HepG2 (cell line): ENCODE measurements around the gene MSANTD1. TPM values are rescaled to one million over a fixed set of nuclear protein-coding genes. Genes with fewer than 3 reads are reported as not detected.

Source experiments
- ATAC-seq: fragments of 200-7000 bp; cut with Tn5 transposase; 3 replicates; pipeline ENCODE4 v1.9.1; 2020; ENCODE audit warnings: mild to moderate bottlenecking, moderate library complexity
- BruUV-seq: library from RNA; stranded (reverse); fragments of 400-500 nt; replicated peaks from 2 replicates; lab custom pipeline; 2021; lab: Mats Ljungman, UMichigan
- CTCF ChIA-PET: fragments of 300-600 bp; formaldehyde crosslinking; extraction: SDS; loops from one replicate; lab custom pipeline; 2021; ENCODE audit warnings: low total read pairs, inconsistent platforms, low intra/inter-chr PET ratio; lab: Yijun Ruan, JAX
- POLR2A ChIA-PET: fragments of 350-600 bp; sonication (Branson Sonifier 250); formaldehyde crosslinking; loops from one replicate; lab custom pipeline; 2020; ENCODE audit warnings: antibody characterized with exemption, inconsistent platforms; lab: Yijun Ruan, JAX
- DNase-seq: peaks from one replicate; pipeline ENCODE4 v3.0.0-alpha.2; 2015; ENCODE audit warnings: low spot score
- FAIRE-seq: peaks from 3 replicates; lab custom pipeline; 2011; peaks lifted over from hg19 to GRCh38; lab: Jason Lieb, UNC
- H2AFZ ChIP-seq: one replicate; pipeline ENCODE4 v1.6.1; 2011; ENCODE audit warnings: low read length, inconsistent platforms
- H3K27ac ChIP-seq: fragments of 300-600 bp; 3 replicates; pipeline ENCODE4 v1.8.0; 2011; ENCODE audit warnings: mixed run types, mild to moderate bottlenecking, mixed read lengths, low read length, inconsistent platforms; ENCODE audit not compliant: insufficient read depth; ENCODE audit errors: extremely low read length
- H3K27me3 ChIP-seq, 2 experiments: fragments of 200-600 bp in 1 of 2; 2 replicates in 1 of 2; 3 replicates in 1 of 2; pipeline versions ENCODE4 v1.6.0 to v1.8.0; 2011; ENCODE audit warnings: low read length in 2 of 2, mild to moderate bottlenecking in 2 of 2, moderate library complexity in 2 of 2, inconsistent platforms in 1 of 2; ENCODE audit not compliant: insufficient read depth in 2 of 2, control insufficient read depth in 1 of 2
- H3K36me3 ChIP-seq, 2 experiments: fragments of 200-600 bp in 1 of 2; replicated peaks in 1 of 2; 2 replicates in 1 of 2; 3 replicates in 1 of 2; pipeline versions ENCODE4 v1.5.1 to v1.8.0; 2011; ENCODE audit warnings: low read length in 2 of 2, inconsistent platforms in 1 of 2; ENCODE audit not compliant: insufficient read depth in 2 of 2, control insufficient read depth in 1 of 2
- H3K4me1 ChIP-seq: 2 replicates; pipeline ENCODE4 v1.5.1; 2012; ENCODE audit warnings: low read length, inconsistent platforms; ENCODE audit not compliant: insufficient read depth
- H3K4me2 ChIP-seq: 2 replicates; pipeline ENCODE4 v1.6.0; 2011; ENCODE audit warnings: low read depth, low read length, inconsistent platforms
- H3K4me3 ChIP-seq, 3 experiments: fragments of 200-600 bp in 1 of 3; sonication (generic), shearing (Covaris generic) in 1 of 3; replicated peaks in 1 of 3; 2 replicates each; pipeline ENCODE4 v1.5.1; 2011 to 2016; ENCODE audit warnings: low read length in 3 of 3, inconsistent platforms in 2 of 3, low read depth in 2 of 3, mild to moderate bottlenecking in 2 of 3, control low read depth in 1 of 3, mixed read lengths in 1 of 3; ENCODE audit not compliant: insufficient read depth in 1 of 3
- H3K79me2 ChIP-seq: one replicate; pipeline ENCODE4 v1.6.1; 2011; ENCODE audit warnings: low read length, inconsistent platforms; ENCODE audit not compliant: insufficient read depth
- H3K9ac ChIP-seq: 2 replicates; pipeline ENCODE4 v1.6.0; 2011; ENCODE audit warnings: mild to moderate bottlenecking, low read depth, low read length, inconsistent platforms; ENCODE audit not compliant: insufficient read depth
- H3K9me3 ChIP-seq: 2 replicates; pipeline ENCODE4 v1.5.1; 2012; ENCODE audit warnings: mild to moderate bottlenecking, low read length
- H4K20me1 ChIP-seq: 2 replicates; pipeline ENCODE4 v1.6.0; 2011; ENCODE audit warnings: inconsistent platforms, mild to moderate bottlenecking, low read length, moderate library complexity; ENCODE audit not compliant: insufficient read depth
- ASH2L ChIP-seq: fragments of 300-600, 200-600 bp; sonication (generic); IDR thresholded peaks from 2 replicates; pipeline ENCODE4 v1.7.0; 2017; ENCODE audit warnings: low read depth, mild to moderate bottlenecking, moderate library complexity, mixed read lengths, low read length; ENCODE audit not compliant: insufficient read length
- CCDC6 ChIP-seq: sonication (generic); formaldehyde crosslinking; IDR thresholded peaks from 2 replicates; pipeline ENCODE4 v1.8.1; 2022; ENCODE audit warnings: mild to moderate bottlenecking, missing genetic modification reagents, moderate library complexity
- CREM ChIP-seq, 2 experiments: sonication (generic) in 1 of 2; formaldehyde crosslinking in 1 of 2; IDR thresholded peaks; 2 replicates each; pipeline versions ENCODE4 v1.4.0 to v1.6.1; 2016 to 2020; ENCODE audit warnings: antibody characterized with exemption in 1 of 2, mild to moderate bottlenecking in 1 of 2, missing genetic modification reagents in 1 of 2
- HINFP ChIP-seq: sonication (generic); formaldehyde crosslinking; IDR thresholded peaks from 2 replicates; pipeline ENCODE4 v1.4.0; 2020; ENCODE audit warnings: low read depth, mild to moderate bottlenecking, missing genetic modification reagents
- IKZF1 ChIP-seq: fragments of 450-650 bp; IDR thresholded peaks from 2 replicates; pipeline ENCODE4 v1.7.1; 2016
- SOX13 ChIP-seq, 3 experiments: fragments of 450-650 bp in 1 of 3; sonication (generic) in 1 of 3; formaldehyde crosslinking in 1 of 3; IDR thresholded peaks in 2 of 3; conservative IDR thresholded peaks in 1 of 3; 2 replicates each; pipeline versions ENCODE4 v1.5.0 to v1.6.1; 2016 to 2020; ENCODE audit warnings: antibody characterized with exemption in 1 of 3, mild to moderate bottlenecking in 1 of 3, missing compliant biosample characterization in 1 of 3, missing genetic modification reagents in 1 of 3, moderate library complexity in 1 of 3
- WGBS: methylation state at CpG from one replicate; pipeline ENCODE4 v1.1.6; 2017; ENCODE audit warnings: low lambda C conversion rate; 5-methylcytosine and 5-hydroxymethylcytosine counted together
- in situ Hi-C: cut with HindIII; loops from 2 replicates; pipeline ENCODE4 v1.10.0; 2017; ENCODE audit warnings: low pct_unique_long_range_greater_than_20kb; ENCODE audit not compliant: extremely low pct_ligation_motif_present
- intact Hi-C: fragments of 100-400 bp; cut with micrococcal nuclease; formaldehyde crosslinking; loops from one replicate; pipeline ENCODE4 v1.10.0; 2022; ENCODE audit not compliant: unreplicated experiment
- polyA plus RNA-seq, 8 experiments: library from polyadenylated mRNA; depleted of rRNA in 3 of 8; stranded (reverse) in 7 of 8; unstranded in 1 of 8; fragments of >200 nt; fragmentation: Illumina TruSeq in 4 of 8; extraction: Trizol in 4 of 8; gene quantifications; 2 replicates each; pipeline versions ENCODE4 v1.2.1 to v1.2.3, GENCODE V29; 2011 to 2016; ENCODE audit warnings: low read depth in 4 of 8, missing spikeins in 1 of 8, mixed read lengths in 1 of 8; ENCODE audit not compliant: insufficient read depth in 1 of 8
- total RNA-seq, 5 experiments: library from RNA; depleted of rRNA; stranded (reverse); fragments of >200 nt; fragmentation: Illumina TruSeq; extraction: Trizol; gene quantifications; 2 replicates each; pipeline ENCODE4 v1.2.3, GENCODE V29; 2016; ENCODE audit warnings: low read depth in 1 of 5
- TF ChIP-seq, protein P1 (sequence below): sonication (generic); formaldehyde crosslinking; IDR thresholded peaks from 2 replicates; pipeline ENCODE4 v1.5.0; 2020; ENCODE audit warnings: missing genetic modification reagents, mild to moderate bottlenecking, borderline replicate concordance

Gene MSANTD1
- total and polyA plus RNA-seq, 2 of the 13 experiments (the other 11 are each of a cell fraction or from before 2014, with no cell fraction given) = 0.22 to 0.40 TPM

GRCh38 chr4:3241898-3242524 lies 6.9 kb upstream of the MSANTD1 start (continued):
- TF ChIP-seq HINFP (CRISPR knock-in tag) (no peak), ASH2L (no peak), SOX13 (IDR thresholded peaks at IDR 0.05) (no peak), SOX13 (CRISPR knock-in tag; conservative IDR thresholded peaks at IDR 0.05 in 1 of 2, IDR thresholded peaks at IDR 0.05 in 1 of 2) (no peak)

DNA sequence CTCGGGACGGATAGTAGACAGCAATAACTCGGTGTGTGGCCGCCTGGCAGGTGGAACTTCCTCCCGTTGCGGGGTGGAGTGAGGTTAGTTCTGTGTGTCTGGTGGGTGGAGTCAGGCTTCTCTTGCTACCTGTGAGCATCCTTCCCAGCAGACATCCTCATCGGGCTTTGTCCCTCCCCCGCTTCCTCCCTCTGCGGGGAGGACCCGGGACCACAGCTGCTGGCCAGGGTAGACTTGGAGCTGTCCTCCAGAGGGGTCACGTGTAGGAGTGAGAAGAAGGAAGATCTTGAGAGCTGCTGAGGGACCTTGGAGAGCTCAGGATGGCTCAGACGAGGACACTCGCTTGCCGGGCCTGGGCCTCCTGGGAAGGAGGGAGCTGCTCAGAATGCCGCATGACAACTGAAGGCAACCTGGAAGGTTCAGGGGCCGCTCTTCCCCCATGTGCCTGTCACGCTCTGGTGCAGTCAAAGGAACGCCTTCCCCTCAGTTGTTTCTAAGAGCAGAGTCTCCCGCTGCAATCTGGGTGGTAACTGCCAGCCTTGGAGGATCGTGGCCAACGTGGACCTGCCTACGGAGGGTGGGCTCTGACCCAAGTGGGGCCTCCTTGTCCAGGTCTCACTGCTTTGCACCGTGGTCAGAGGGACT lies 5.7 kb upstream of the MSANTD1 start:
- Histone ChIP-seq H3K27me3 (no peaks in the 10 kb centered on the region), H3K4me1 (peaks cover 8% of the 10 kb centered on the region), H3K9me3 (no peaks in the 10 kb centered on the region), H4K20me1 (0 out of 2 replicates have a peak, but pooled peaks cover 3% of the 10 kb centered on the region)
- CTCF ChIA-PET = no interaction called here
- intact Hi-C loops = no loop called here
- TF ChIP-seq CCDC6 (CRISPR knock-in tag) (no peak), IKZF1 (no peak), CREM (IDR thresholded peaks at IDR 0.05) (no peak), CREM (CRISPR knock-in tag; IDR thresholded peaks at IDR 0.05) (no peak)
- TF ChIP-seq, protein P1, sequence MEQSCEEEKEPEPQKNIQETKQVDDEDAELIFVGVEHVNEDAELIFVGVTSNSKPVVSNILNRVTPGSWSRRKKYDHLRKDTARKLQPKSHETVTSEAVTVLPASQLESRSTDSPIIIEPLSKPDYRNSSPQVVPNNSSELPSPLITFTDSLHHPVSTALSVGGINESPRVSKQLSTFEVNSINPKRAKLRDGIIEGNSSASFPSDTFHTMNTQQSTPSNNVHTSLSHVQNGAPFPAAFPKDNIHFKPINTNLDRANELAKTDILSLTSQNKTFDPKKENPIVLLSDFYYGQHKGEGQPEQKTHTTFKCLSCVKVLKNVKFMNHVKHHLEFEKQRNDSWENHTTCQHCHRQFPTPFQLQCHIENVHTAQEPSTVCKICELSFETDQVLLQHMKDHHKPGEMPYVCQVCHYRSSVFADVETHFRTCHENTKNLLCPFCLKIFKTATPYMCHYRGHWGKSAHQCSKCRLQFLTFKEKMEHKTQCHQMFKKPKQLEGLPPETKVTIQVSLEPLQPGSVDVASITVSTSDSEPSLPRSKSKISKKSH (CRISPR knock-in tag) = no peak
- TF ChIP-seq, all 625 proteins: peak for 0
- H3K4me2 ChIP-seq = no peak overlapping the region
- ATAC-seq (no peak), DNase-seq (no peak), FAIRE-seq (no peak)
- no peaks in the 10 kb centered on the region for H3K79me2 ChIP-seq
- POLR2A ChIA-PET = no interaction called here
- WGBS = 92% methylated on average over 16 of the region's 23 CpGs
- H2AFZ ChIP-seq = no peak overlapping the region
- peaks cover 10 to 26% of the 10 kb centered on the region in 2 experiments; a peak in 4 of 5 replicates for H3K36me3 ChIP-seq
- no peak overlapping the region for H3K9ac ChIP-seq
- no TSS peak for BruUV-seq
- H3K4me3 ChIP-seq = no peak overlapping the region
- no peak overlapping the region for H3K27ac ChIP-seq
- in situ Hi-C loops = no loop called here
